ENCODE measurements around the gene PNO1. TPM values are rescaled to one million over a fixed set of nuclear protein-coding genes. Genes with fewer than 3 reads are reported as not detected.
"Not testable (repeated sequence)": the region's sequence is repeated elsewhere in the genome, so short reads cannot be mapped to it uniquely, and the experiment has no call there.

The PNO1 gene
- total RNA-seq, 1 donor from 2014 or later = 9.3 TPM

DNA sequence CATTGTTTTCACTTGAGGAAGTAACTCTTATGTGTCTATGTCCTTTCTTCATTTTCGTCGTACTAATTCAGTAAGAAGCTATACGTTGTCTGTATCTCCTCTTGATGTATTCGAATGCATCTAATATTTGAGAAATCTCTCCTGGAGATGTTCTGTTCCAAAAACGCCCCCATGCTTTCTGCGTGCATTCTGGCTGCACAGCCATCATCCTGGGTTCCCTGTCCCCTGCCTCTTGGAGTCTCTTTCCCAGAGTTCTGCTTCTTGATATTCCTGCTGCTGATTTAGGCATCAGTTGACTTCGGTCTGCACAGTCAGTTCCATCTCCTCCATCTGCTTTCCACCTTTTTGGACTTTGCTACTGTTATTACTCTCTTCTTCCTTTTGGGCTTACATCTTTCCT is 13.5 kb downstream of the PNO1 start:
- no peak overlapping the region for H3K4me3 ChIP-seq
- no peaks in the 10 kb centered on the region for H3K9me3 ChIP-seq
- no peaks in the 10 kb centered on the region for H3K27me3 ChIP-seq
- DNase-seq (ENCODE audit: extremely low spot score in 2 of 2) = no peak
- TF ChIP-seq POLR2AphosphoS5 (IDR thresholded peaks at IDR 0.05; ENCODE audit: insufficient read depth in 1 of 2, low read depth in 1 of 2) (no peak), POLR2A (IDR thresholded peaks at IDR 0.05) (no peak), CTCF (IDR thresholded peaks at IDR 0.05) (no peak)
- intact Hi-C loops (cut with DNase I) = no loop called here
- peaks cover 0 to 20% of the 10 kb centered on the region in 2 donors for H3K36me3 ChIP-seq
- no peaks in the 10 kb centered on the region for H3K4me1 ChIP-seq
- no peak overlapping the region for H3K27ac ChIP-seq

- no peaks in the 10 kb centered on the region for H3K27me3 ChIP-seq
- H3K4me1 ChIP-seq = no peaks in the 10 kb centered on the region
- H3K4me3 ChIP-seq = no peak overlapping the region
- intact Hi-C loops (cut with DNase I) = no loop called here
- no peak overlapping the region for H3K27ac ChIP-seq
- DNase-seq (ENCODE audit: extremely low spot score in 2 of 2) = no peak
- H3K36me3 ChIP-seq = peaks cover 0 to 20% of the 10 kb centered on the region in 2 donors
- TF ChIP-seq POLR2A (IDR thresholded peaks at IDR 0.05) (no peak), CTCF (IDR thresholded peaks at IDR 0.05) (no peak), POLR2AphosphoS5 (IDR thresholded peaks at IDR 0.05; ENCODE audit: insufficient read depth in 1 of 2, low read depth in 1 of 2) (no peak)
- no peaks in the 10 kb centered on the region for H3K9me3 ChIP-seq
These were observed 14.0 kb downstream of the PNO1 start for GRCh38 chr2:68171684-68172083.

DNA sequence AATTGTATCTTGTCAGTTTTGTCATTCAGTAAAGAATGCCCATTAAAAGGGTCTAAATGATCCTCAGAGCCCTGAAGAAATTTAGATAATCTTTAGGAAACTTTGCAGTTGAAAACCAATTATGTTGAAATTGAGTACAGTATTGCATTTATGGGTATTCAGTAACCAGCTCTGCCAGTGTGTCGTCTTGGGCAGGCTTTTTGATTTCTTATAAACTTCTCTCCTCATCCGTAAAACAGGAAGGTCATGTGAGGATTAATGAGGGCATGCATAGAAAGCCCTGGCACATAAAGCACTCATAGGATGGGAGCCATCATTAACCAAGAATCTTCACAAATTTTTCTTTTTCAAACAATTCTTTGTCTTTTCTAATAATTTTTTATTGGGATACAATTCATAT is 14.8 kb downstream of the PNO1 start:
- H3K36me3 ChIP-seq = peaks cover 0 to 11% of the 10 kb centered on the region in 2 donors
- H3K4me1 ChIP-seq = no peaks in the 10 kb centered on the region
- DNase-seq (ENCODE audit: extremely low spot score in 2 of 2) = no peak
- H3K9me3 ChIP-seq = no peaks in the 10 kb centered on the region
- H3K27me3 ChIP-seq = no peaks in the 10 kb centered on the region
- H3K27ac ChIP-seq = no peak overlapping the region
- TF ChIP-seq POLR2AphosphoS5 (IDR thresholded peaks at IDR 0.05; ENCODE audit: insufficient read depth in 1 of 2, low read depth in 1 of 2) = no peak
- intact Hi-C loops (cut with DNase I) = no loop called here
- no peak overlapping the region for H3K4me3 ChIP-seq

GRCh38 chr2:68172990-68173700 is 15.5 kb downstream of the PNO1 start:
- Histone ChIP-seq H3K27me3 (no peaks in the 10 kb centered on the region), H3K27ac (no peak overlapping the region), H3K4me3 (no peak overlapping the region), H3K4me1 (no peaks in the 10 kb centered on the region), H3K36me3 (peaks cover 0 to 8% of the 10 kb centered on the region in 2 donors), H3K9me3 (no peaks in the 10 kb centered on the region)
- intact Hi-C loops (cut with DNase I) = no loop called here
- DNase-seq (ENCODE audit: extremely low spot score in 2 of 2) = no peak
- no peak for TF ChIP-seq CTCF (IDR thresholded peaks at IDR 0.05)
- no peak for TF ChIP-seq POLR2AphosphoS5 (IDR thresholded peaks at IDR 0.05; ENCODE audit: insufficient read depth in 1 of 2, low read depth in 1 of 2)
- no peak for TF ChIP-seq POLR2A (IDR thresholded peaks at IDR 0.05)

GRCh38 chr2:68175210-68175609 is 17.5 kb downstream of the PNO1 start:
- H3K36me3 ChIP-seq = peaks cover 0 to 12% of the 10 kb centered on the region in 2 donors

DNA sequence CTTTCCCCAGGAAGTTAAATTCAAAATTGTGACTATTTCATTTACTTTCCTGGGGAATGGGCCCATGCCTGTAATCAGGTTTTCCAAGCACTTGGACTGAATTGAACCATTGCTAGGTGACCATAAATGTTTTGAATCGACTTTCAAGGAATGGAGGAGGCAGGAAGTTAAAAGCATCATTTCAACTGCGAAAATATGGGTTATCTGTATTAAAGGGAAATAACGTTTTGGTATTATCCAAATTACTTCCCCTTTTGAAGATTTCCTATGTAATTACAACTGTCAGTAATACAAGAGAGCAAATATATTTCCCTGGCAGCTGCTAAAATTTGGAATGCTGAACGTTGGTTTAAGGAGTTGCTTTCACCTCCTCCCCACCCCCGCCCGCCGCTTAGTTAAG is 19.0 kb downstream of the PNO1 start:
- peaks cover 0 to 16% of the 10 kb centered on the region in 2 donors for H3K36me3 ChIP-seq
- intact Hi-C loops (cut with DNase I) = no loop called here
- no peak overlapping the region for H3K4me3 ChIP-seq

More at GRCh38 chr2:68175210-68175609, 17.5 kb downstream of the PNO1 start:
- intact Hi-C loops (cut with DNase I); H3K4me3 ChIP-seq; H3K9me3 ChIP-seq; DNase-seq (ENCODE audit: extremely low spot score in 2 of 2); H3K27ac ChIP-seq; H3K27me3 ChIP-seq; H3K4me1 ChIP-seq: not testable (repeated sequence)

More for the DNA sequence above, 19.0 kb downstream of the PNO1 start:
- no peak for DNase-seq (ENCODE audit: extremely low spot score in 2 of 2)
- no peak for TF ChIP-seq POLR2AphosphoS5 (IDR thresholded peaks at IDR 0.05; ENCODE audit: insufficient read depth in 1 of 2, low read depth in 1 of 2)
- TF ChIP-seq CTCF (IDR thresholded peaks at IDR 0.05) = no peak
- no peak for TF ChIP-seq POLR2A (IDR thresholded peaks at IDR 0.05)
- no peaks in the 10 kb centered on the region for H3K4me1 ChIP-seq
- H3K27ac ChIP-seq = no peak overlapping the region
- no peaks in the 10 kb centered on the region for H3K9me3 ChIP-seq
- no peaks in the 10 kb centered on the region for H3K27me3 ChIP-seq
